GM12865 (cell line): ENCODE measurements around the gene PSMF1.

Experiments
- DNase-seq: peaks from one replicate; pipeline ENCODE4 v3.0.0; 2010; ENCODE audit warnings: low read depth
- H3K4me3 ChIP-seq: 2 replicates; pipeline ENCODE4 v1.5.1; 2011; ENCODE audit warnings: mild to moderate bottlenecking, low read depth, low read length, control low read depth
- TF ChIP-seq, protein P1 (sequence below): IDR thresholded peaks from 2 replicates; pipeline ENCODE4 v1.5.1; 2011; ENCODE audit warnings: low read length, control low read depth, low read depth, inconsistent platforms; ENCODE audit not compliant: insufficient read depth; ENCODE audit errors: missing control alignments

PSMF1 gene

DNA sequence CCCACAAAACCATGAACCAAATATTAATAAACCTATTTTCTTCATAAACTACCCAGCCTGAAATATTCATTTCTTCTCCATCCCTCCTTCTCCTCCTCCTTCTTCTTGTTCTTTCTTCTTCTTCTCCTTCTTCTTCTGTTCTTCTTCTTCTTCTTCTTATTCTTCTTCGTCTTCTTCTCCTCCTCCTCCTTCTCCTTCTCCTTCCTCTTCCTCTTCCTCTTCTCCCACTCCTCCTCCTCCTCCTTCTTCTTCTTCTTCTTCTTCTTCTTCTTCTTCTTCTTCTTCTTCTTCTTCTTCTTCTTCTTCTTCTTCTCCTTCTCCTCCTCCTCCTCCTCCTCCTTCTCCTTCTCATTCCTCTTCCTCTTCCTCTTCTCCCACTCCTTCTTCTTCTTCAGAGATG, 71.4 kb downstream of the PSMF1 start:
- TF ChIP-seq, protein P1, sequence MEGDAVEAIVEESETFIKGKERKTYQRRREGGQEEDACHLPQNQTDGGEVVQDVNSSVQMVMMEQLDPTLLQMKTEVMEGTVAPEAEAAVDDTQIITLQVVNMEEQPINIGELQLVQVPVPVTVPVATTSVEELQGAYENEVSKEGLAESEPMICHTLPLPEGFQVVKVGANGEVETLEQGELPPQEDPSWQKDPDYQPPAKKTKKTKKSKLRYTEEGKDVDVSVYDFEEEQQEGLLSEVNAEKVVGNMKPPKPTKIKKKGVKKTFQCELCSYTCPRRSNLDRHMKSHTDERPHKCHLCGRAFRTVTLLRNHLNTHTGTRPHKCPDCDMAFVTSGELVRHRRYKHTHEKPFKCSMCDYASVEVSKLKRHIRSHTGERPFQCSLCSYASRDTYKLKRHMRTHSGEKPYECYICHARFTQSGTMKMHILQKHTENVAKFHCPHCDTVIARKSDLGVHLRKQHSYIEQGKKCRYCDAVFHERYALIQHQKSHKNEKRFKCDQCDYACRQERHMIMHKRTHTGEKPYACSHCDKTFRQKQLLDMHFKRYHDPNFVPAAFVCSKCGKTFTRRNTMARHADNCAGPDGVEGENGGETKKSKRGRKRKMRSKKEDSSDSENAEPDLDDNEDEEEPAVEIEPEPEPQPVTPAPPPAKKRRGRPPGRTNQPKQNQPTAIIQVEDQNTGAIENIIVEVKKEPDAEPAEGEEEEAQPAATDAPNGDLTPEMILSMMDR: no peak
- no peak for DNase-seq
- no peak overlapping the region for H3K4me3 ChIP-seq

DNA sequence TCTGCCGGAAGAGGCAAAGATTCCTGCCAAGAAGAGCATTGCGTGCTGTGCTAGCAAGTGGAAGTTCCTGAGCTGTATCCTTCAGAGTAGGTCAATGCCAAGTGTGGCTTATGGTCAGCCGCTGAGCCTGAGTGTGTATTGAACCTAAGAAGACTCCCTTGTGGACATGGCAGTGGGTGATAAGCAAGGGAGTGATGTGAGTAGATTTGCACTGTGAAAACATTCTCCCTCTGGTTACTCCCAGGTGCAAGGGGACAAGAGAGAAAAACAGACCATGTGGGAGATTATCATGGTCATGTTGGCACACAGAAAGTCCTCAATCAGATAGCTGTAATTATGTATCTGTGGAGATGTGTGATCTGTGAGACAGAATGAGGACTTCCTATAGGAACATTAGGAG, 72.4 kb downstream of the PSMF1 start:
- TF ChIP-seq, protein P1: no peak
- no peak for DNase-seq
- H3K4me3 ChIP-seq: no peak overlapping the region

DNA sequence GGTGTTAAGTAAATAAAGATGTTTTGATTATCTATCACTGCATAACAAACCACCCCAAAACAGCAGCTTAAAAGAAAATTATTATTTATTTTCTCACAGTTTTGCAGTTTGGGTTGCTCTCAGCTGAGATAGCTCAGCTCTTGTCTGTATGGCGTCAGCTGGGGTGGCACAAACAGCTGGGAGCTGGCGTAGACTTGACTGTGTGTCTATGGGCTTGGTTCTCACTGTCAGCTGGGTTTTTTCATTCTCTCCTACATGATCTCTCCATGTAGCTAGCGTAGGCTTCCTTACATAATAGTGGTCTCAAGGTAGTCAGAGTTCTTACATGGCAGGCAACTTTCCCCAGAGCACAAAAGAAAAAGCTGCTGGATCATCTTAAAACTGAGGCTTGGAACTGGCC, 72.9 kb downstream of the PSMF1 start:
- TF ChIP-seq, protein P1: no peak
- DNase-seq: no peak
- no peak overlapping the region for H3K4me3 ChIP-seq

DNA sequence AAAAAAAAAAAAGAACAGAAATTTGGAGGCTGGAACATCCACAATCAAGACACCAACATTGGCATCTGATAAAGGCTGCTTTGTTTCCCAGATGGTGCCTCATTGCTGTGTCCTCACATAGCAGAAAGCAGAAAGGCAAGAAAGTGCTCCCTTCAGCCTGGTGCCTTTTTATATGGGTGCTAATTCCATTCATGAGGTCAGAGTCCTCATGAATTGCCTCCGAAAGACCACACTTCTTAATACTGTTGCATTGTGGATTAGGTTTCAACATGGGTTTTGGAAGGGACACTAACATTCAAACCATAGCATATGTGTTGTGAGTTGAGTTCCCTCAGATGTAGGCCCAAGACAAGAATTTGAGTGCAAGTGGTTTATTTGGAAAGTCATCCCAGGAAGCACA, 76.8 kb downstream of the PSMF1 start:
- no peak overlapping the region for H3K4me3 ChIP-seq
- TF ChIP-seq, protein P1: no peak
- no peak for DNase-seq

DNA sequence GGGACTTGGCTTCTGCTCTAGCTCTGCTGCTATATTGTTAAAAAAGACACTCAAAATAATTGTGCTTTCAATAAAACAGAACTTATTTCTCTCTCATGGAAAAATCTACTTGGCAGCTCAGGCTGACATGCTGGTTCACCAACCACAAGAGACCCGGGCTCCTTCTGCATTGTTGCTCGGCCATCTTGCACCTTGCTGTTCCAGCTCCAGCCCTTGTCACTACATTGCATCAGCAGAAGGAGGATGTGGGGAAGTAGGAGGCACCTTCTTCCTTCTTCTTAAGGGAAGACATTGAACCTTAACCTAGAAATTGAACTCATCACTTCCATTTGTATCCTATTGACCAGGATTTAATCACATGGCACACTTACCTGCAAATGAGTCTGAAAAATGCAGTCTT, 78.2 kb downstream of the PSMF1 start:
- DNase-seq: no peak
- TF ChIP-seq, protein P1: no peak
- no peak overlapping the region for H3K4me3 ChIP-seq

DNA sequence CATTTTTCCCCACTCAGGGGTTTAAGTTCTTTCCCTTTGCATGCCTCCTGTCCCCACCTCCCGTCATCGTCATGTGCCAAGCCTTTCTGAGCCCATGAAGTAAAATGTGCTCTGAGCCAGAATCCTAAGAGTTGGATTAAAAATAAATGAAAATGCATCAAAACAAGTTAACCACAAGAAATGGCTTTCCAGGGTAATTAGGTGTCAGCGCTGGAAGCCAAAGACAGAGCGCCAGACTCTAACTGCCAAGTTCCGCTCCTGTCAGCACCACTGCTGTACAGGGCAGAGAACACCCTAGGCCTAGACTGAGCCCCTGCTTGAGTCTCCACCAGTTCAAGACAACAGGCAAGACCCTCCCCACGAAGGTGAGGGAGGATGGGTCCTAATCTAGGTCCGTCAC, 79.4 kb downstream of the PSMF1 start:
- no peak overlapping the region for H3K4me3 ChIP-seq
- TF ChIP-seq, protein P1: no peak
- no peak for DNase-seq

DNA sequence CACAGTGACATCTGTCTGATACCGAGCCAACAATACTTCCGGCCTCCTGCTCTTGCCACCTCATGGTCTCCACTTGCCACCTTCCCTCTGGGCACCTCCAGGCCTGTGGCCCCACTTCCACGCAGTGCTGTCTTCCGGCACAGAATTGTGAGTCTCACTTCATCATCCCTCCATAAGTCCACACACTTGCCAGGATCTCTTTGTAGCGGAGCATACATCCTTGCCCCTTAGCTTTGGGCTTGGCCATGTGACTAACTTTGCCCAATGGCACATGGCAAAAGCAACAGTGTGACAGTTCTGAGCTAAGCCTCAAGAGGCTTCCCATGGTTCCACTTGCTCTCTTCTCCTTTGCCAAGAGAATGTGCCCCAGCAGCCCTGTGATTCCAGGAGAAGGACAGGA, 80.3 kb downstream of the PSMF1 start:
- no peak overlapping the region for H3K4me3 ChIP-seq
- no peak for DNase-seq
- TF ChIP-seq, protein P1: no peak
